ENCODE measurements around the gene PKN2. TPM values are rescaled to one million over a fixed set of nuclear protein-coding genes. Genes with fewer than 3 reads are reported as not detected.

The PKN2 gene
- total and polyA plus RNA-seq, 2 of the 4 experiments (the other 2 are of a cell fraction), result 12.7 to 22.2 TPM

GRCh38 chr1:88691540-88691939 lies 7.5 kb downstream of the PKN2 start:
- H2AK9ac ChIP-seq (replicated peaks; ENCODE audit: low read depth, low read length, poor library complexity), result no peak overlapping the region
- H2BK120ac ChIP-seq (ENCODE audit: low read depth, low read length), result no peak overlapping the region
- H2BK15ac ChIP-seq (ENCODE audit: low read depth, low read length), result no peak overlapping the region
- H2AK5ac ChIP-seq (ENCODE audit: low read depth, low read length), result no peak overlapping the region
- H3K27me3 ChIP-seq (ENCODE audit: control insufficient read depth, insufficient read depth, low read length), result no peaks in the 10 kb centered on the region
- H4K20me1 ChIP-seq (ENCODE audit: insufficient read depth, low read length), result peaks cover 3% of the 10 kb centered on the region; the same call in 1 of the 2 replicates
- TF ChIP-seq CHD1 (IDR thresholded peaks at IDR 0.05; ENCODE audit: low read depth, low read length), result no peak
- TF ChIP-seq USF2 (IDR thresholded peaks at IDR 0.05; ENCODE audit: low read depth, low read length), result no peak
- no peak for TF ChIP-seq RCOR1 (IDR thresholded peaks at IDR 0.05; ENCODE audit: insufficient replicate concordance, low read length)
- TF ChIP-seq FOS (IDR thresholded peaks at IDR 0.05; ENCODE audit: low read depth, low read length), result no peak
- no peak for TF ChIP-seq MAZ (IDR thresholded peaks at IDR 0.05; ENCODE audit: borderline replicate concordance, low read depth, low read length)
- no peak for TF ChIP-seq NFE2L2 (IDR thresholded peaks at IDR 0.05; ENCODE audit: low read depth, low read length)
- TF ChIP-seq SMC3 (IDR thresholded peaks at IDR 0.05; ENCODE audit: low read depth, low read length), result no peak
- no peak for TF ChIP-seq BHLHE40 (IDR thresholded peaks at IDR 0.05; ENCODE audit: low read depth, low read length)
- no peak for TF ChIP-seq ELK1 (IDR thresholded peaks at IDR 0.05; ENCODE audit: borderline replicate concordance, low read depth, low read length)
- no peak for TF ChIP-seq CTCF (conservative IDR thresholded peaks at IDR 0.05; ENCODE audit: low read depth, low read length)
- TF ChIP-seq MAFK (IDR thresholded peaks at IDR 0.05; ENCODE audit: low read depth, low read length), result no peak
- TF ChIP-seq POLR2A (IDR thresholded peaks at IDR 0.05; ENCODE audit: low read depth, low read length), result no peak
- no peak for TF ChIP-seq CEBPB (IDR thresholded peaks at IDR 0.05; ENCODE audit: low read depth, low read length)
- no peak for TF ChIP-seq MXI1 (IDR thresholded peaks at IDR 0.05; ENCODE audit: borderline replicate concordance, low read depth, low read length)
- in situ Hi-C loops (cut with MboI; ENCODE audit: low sequenced_read_pairs), result no loop called here
- intact Hi-C loops (cut with micrococcal nuclease), result no loop called here
- no peak overlapping the region for H3K9ac ChIP-seq (ENCODE audit: low read depth, low read length)
- dilution Hi-C loops (cut with HindIII; ENCODE audit: low sequenced_read_pairs, unreplicated experiment), result no loop called here
- no peak overlapping the region for H3K56ac ChIP-seq (ENCODE audit: extremely low read depth, insufficient read depth, low read length)
- 85% methylated on average over 2 of the region's 3 CpGs; no CpG with 5 or more reads in 1 of the 2 experiments for WGBS, 2 experiments (ENCODE audit: extremely low coverage in 2 of 2, insufficient read length in 1 of 2)
- no peak overlapping the region for H4K5ac ChIP-seq (ENCODE audit: low read depth, low read length)
- H3K18ac ChIP-seq (ENCODE audit: low read depth, low read length), result no peak overlapping the region
- peaks cover 3% of the 10 kb centered on the region for H3K9me1 ChIP-seq (ENCODE audit: insufficient read depth, low read length)
- no peak overlapping the region for H3K23ac ChIP-seq (ENCODE audit: low read depth, low read length)
- no peak overlapping the region for H3K14ac ChIP-seq (replicated peaks; ENCODE audit: low read depth, low read length)
- no peak overlapping the region for H4K91ac ChIP-seq (ENCODE audit: insufficient read depth, low read depth, low read length)
- no peak for DNase-seq
- POLR2A ChIA-PET (ENCODE audit: unreplicated experiment), result no interaction called here
- no peak overlapping the region for H2BK20ac ChIP-seq (ENCODE audit: low read depth, low read length)
- no peak overlapping the region for H2AFZ ChIP-seq (replicated peaks; ENCODE audit: low read length, poor library complexity)
- peaks cover 25 to 50% of the 10 kb centered on the region in 2 experiments for H3K79me1 ChIP-seq (ENCODE audit: low read depth in 1 of 2, low read length in 2 of 2)
- H3K4ac ChIP-seq (ENCODE audit: low read depth, low read length), result no peak overlapping the region
- no peak overlapping the region for H3K27ac ChIP-seq (ENCODE audit: insufficient read depth, low read length)
- no peak overlapping the region for H2BK5ac ChIP-seq (ENCODE audit: low read depth, low read length, poor library complexity, severe bottlenecking)
- H3K4me2 ChIP-seq (ENCODE audit: low read depth, low read length), result no peak overlapping the region
- CTCF ChIA-PET, result no interaction called here
- no TSS peak for BruUV-seq (replicated peaks)
- peaks cover 2% of the 10 kb centered on the region for H3K36me3 ChIP-seq (ENCODE audit: control insufficient read depth, insufficient read depth, low read length)
- ATAC-seq (ENCODE audit: low read depth), result no peak
- no peak overlapping the region for H3K4me3 ChIP-seq (ENCODE audit: insufficient read depth, low read depth, low read length)
- H3K9me3 ChIP-seq (ENCODE audit: control insufficient read depth, insufficient read depth, low read length), result no peaks in the 10 kb centered on the region
- H4K8ac ChIP-seq (ENCODE audit: low read depth in 2 of 2, low read length in 2 of 2), result no peak overlapping the region
- H3K4me1 ChIP-seq (ENCODE audit: control insufficient read depth, insufficient read depth, low read length), result peaks cover 4% of the 10 kb centered on the region; the same call in 1 of the 2 replicates
